ENCODE data around the gene SETBP1. TPM values are rescaled to one million over a fixed set of nuclear protein-coding genes. Genes with fewer than 3 reads are reported as not detected.

SETBP1 gene
- total and polyA plus RNA-seq, 2 of the 8 experiments (the other 6 are each of a cell fraction or from before 2014, with no cell fraction given): 2.0 to 6.5 TPM

- no peak for DNase-seq (ENCODE audit: low read depth in 1 of 2, low spot score in 2 of 2)
- WGBS, 2 experiments (ENCODE audit: extremely low coverage in 1 of 2, insufficient coverage in 1 of 2, insufficient read length in 1 of 2, insufficient replicate concordance in 2 of 2, low coverage in 1 of 2, low lambda C conversion rate in 2 of 2, missing lambda C conversion rate in 1 of 2): 84% methylated on average over 7 of the region's 7 CpGs; no CpG with 5 or more reads in 1 of the 2 experiments
- H2BK5ac ChIP-seq (ENCODE audit: low read depth, low read length): no peak overlapping the region
Observed at GRCh38 chr18:44803019-44803650, 122.4 kb downstream of the SETBP1 start.

More at GRCh38 chr18:44803019-44803650, 122.4 kb downstream of the SETBP1 start:
- no peak overlapping the region for H2BK15ac ChIP-seq (ENCODE audit: low read length)
- H3K18ac ChIP-seq (ENCODE audit: extremely low read depth, low read length): no peak overlapping the region
- H3K23me2 ChIP-seq (ENCODE audit: low read depth, low read length): no peaks in the 10 kb centered on the region
- H2AK5ac ChIP-seq (ENCODE audit: low read depth, low read length): no peak overlapping the region
- H3K4ac ChIP-seq (replicated peaks; ENCODE audit: insufficient read length, low read depth, low read length): no peak overlapping the region
- no peaks in the 10 kb centered on the region for H3K9me3 ChIP-seq (ENCODE audit: insufficient read depth in 2 of 2, low read depth in 1 of 2, low read length in 1 of 2)
- H4K91ac ChIP-seq (replicated peaks; ENCODE audit: insufficient read length, low read length): no peak overlapping the region
- H4K5ac ChIP-seq (ENCODE audit: insufficient read length, low read depth, low read length): no peak overlapping the region
- H2BK12ac ChIP-seq (ENCODE audit: low read depth, low read length): no peak overlapping the region
- H3K23ac ChIP-seq (ENCODE audit: insufficient read length): no peak overlapping the region
- POLR2A ChIA-PET (ENCODE audit: partially characterized antibody): no interaction called here
- H3K79me1 ChIP-seq (ENCODE audit: low read depth, low read length): no peaks in the 10 kb centered on the region
- H3K56ac ChIP-seq (replicated peaks; ENCODE audit: insufficient read length, low read depth, low read length): no peak overlapping the region
- no peak overlapping the region for H2AFZ ChIP-seq (ENCODE audit: low read length)
- peaks cover 0 to 3% (median 0%) of the 10 kb centered on the region in 4 experiments; a peak in 1 of 8 replicates for H3K36me3 ChIP-seq (ENCODE audit: control insufficient read depth in 2 of 4, insufficient read depth in 4 of 4, low read length in 3 of 4)
- CTCF ChIA-PET (ENCODE audit: partially characterized antibody): interaction anchor here (1.3 kb wide), 1 partner anchor 33 kb away, joined by 5 read pairs; no protein-coding TSS in a partner anchor
- TF ChIP-seq POLR2AphosphoS5 (IDR thresholded peaks at IDR 0.05; ENCODE audit: low read depth, low read length) (no peak), SRF (IDR thresholded peaks at IDR 0.05; ENCODE audit: low read depth, low read length) (peak; percentile 92)
- no peaks in the 10 kb centered on the region for H3K27me3 ChIP-seq (replicated peaks in 1 of 4; ENCODE audit: control insufficient read depth in 3 of 4, extremely low read depth in 1 of 4, insufficient read depth in 3 of 4, low read length in 3 of 4)
- H3K79me2 ChIP-seq (ENCODE audit: control insufficient read depth in 1 of 2, insufficient read depth in 2 of 2, low read length in 2 of 2): no peaks in the 10 kb centered on the region
- no peak overlapping the region for H2BK20ac ChIP-seq (ENCODE audit: low read length)
- no peak overlapping the region for H3K4me2 ChIP-seq (ENCODE audit: insufficient read depth in 1 of 2, low read depth in 2 of 2, low read length in 2 of 2)
- no peak overlapping the region for H2BK120ac ChIP-seq (replicated peaks; ENCODE audit: low read depth, low read length)
- H3K4me1 ChIP-seq (replicated peaks in 1 of 4; ENCODE audit: control insufficient read depth in 3 of 4, insufficient read depth in 4 of 4, low read length in 3 of 4): peaks cover 0 to 10% (median 2%) of the 10 kb centered on the region in 4 experiments; a peak in 2 of 7 replicates
- H3K14ac ChIP-seq (ENCODE audit: insufficient read length): no peak overlapping the region
- H3K4me3 ChIP-seq (ENCODE audit: extremely low read depth in 1 of 4, insufficient read depth in 2 of 4, low read depth in 3 of 4, low read length in 4 of 4): no peak overlapping the region
- H3K9ac ChIP-seq (replicated peaks in 1 of 4; ENCODE audit: extremely low read depth in 1 of 4, low read depth in 3 of 4, low read length in 3 of 4): no peak overlapping the region
- no peaks in the 10 kb centered on the region for H4K20me1 ChIP-seq (replicated peaks in 1 of 2; ENCODE audit: control insufficient read depth in 1 of 2, insufficient read depth in 2 of 2, low read length in 2 of 2)
- peak; percentile 39 for FAIRE-seq
- no peak overlapping the region for H3K27ac ChIP-seq (ENCODE audit: low read depth, low read length)
- H4K8ac ChIP-seq (ENCODE audit: extremely low read depth, insufficient read depth, low read length): no peak overlapping the region

Data from H1 (cell line).